NCI-H2107 (cell line): ENCODE results near the gene HTR1D.
"Not testable (repeated sequence)": the region's sequence is repeated elsewhere in the genome, so short reads cannot be mapped to it uniquely, and the experiment has no call there.

Experiments used
- DNase-seq: peaks from one replicate; lab custom pipeline; 2025; lab: John Stamatoyannopoulos, UW

The HTR1D gene, protein sequence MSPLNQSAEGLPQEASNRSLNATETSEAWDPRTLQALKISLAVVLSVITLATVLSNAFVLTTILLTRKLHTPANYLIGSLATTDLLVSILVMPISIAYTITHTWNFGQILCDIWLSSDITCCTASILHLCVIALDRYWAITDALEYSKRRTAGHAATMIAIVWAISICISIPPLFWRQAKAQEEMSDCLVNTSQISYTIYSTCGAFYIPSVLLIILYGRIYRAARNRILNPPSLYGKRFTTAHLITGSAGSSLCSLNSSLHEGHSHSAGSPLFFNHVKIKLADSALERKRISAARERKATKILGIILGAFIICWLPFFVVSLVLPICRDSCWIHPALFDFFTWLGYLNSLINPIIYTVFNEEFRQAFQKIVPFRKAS

DNA sequence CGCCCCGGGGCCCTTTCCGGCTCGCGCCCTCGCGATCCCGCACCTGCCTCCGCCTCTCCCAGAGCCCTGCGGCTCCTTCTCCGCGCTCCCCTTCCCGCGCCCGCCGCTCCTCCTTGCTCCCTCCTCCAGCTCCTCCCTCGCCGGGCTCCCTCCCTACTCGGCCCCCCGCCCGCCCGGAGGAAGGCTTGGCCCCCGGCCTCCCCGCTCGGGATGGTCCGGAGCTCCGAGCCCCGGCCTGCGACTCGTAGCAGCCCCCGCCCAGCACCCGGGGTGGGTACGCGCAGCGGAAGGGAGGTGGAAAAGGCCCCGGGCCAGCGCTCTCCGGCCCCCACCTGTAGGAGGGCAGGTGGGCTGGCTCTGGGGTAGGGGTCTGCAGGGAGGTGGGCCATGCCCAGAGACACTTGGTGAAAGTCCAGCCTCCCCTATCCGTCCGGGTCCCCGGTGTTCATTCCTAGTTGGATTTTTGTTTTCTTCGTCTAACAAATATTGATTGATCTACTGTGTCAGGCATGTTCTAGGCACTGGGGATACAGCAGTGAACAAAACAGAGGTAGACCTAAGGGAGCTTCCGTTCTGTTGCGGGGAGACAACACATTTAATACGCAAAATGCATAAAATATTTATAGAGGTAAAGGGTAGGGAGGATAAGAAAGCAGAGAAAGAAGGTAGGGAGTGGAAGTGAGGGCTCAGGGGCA, at the start of gene HTR1D:
HTR1D (minus strand) TSS at position 82 of the 695 bp plus-strand sequence. CDS start 23,283 bp downstream, outside the sequence.
- DNase-seq: no peak

DNA sequence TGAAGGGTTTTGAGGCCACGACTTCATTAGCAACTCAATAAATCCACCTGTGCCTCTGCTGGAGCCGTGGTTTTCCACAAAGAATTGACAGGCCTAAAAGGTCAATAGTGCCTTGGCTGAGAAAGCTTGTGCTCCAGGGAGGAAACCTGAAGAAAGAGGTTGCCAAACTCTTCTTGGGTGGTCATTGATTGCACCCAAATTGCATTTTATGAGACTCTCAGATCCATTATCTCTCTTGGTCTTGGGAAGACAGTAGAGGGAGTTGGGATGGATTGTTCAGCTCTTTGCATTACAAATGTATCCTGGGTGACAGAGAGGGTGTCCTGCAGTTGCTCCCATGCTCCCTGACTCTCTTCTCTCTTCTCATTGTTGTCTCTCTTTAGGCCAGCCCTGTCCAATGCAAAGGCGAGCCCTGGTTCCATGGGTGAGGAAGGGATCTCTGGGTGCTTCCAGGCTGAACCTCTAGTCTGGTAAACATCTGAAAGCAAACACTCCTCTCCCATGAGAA, 46.1 kb upstream of the HTR1D start:
- no peak for DNase-seq

DNA sequence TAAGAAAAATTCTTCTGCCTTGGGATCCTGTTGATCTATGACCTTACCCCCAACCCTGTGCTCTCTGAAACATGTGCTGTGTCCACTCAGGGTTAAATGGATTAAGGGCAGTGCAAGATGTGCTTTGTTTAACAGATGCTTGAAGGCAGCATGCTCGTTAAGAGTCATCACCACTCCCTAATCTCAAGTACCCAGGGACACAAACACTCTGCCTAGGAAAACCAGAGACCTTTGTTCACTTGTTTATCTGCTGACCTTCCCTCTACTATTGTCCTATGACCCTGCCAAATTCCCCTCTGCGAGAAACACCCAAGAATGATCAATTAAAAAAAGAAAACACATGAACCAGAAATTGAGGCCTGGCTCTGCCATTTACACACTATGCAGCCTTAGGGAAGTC, 40.8 kb upstream of the HTR1D start:
- not testable (repeated sequence) for DNase-seq

DNA sequence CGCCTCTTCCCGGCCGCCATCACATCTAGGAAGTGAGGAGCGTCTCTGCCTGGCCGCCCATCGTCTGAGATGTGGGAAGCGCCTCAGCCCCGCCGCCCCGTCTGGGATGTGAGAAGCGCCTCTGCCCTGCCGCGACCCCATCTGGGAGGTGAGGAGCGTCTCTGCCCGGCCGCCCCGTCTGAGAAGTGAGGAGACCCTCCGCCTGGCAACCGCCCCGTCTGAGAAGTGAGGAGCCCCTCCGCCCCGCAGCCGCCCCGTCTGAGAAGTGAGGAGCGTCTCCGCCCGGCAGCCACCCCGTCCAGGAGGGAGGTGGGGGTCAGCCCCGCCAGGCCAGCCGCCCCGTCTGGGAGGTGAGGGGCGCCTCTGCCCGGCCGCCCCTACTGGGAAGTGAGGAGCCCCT, 40.1 kb upstream of the HTR1D start:
- DNase-seq: not testable (repeated sequence)

- DNase-seq: no peak
Observed at GRCh38 chr1:23254584-23254983, 37.3 kb upstream of the HTR1D start.

DNA sequence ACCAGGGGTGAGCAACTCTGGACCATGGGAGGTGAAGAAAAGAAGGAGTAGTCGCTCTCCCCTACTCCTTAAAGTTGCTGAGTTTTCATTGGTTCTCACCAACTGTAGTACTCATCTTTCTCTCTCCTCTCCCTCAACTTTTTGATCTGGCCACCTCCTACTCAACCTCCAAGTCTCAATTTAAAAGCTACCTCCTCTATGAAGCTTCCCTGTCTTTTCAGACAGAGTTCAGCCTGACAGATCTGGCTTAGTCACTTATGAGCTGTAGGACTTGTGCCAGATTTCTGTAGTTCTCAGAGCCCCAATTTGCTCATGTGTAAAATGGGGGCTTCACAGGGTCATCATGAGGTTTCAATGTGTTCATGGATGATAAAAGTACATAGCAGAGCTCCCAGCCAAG, 34.5 kb upstream of the HTR1D start:
- no peak for DNase-seq

- DNase-seq: no peak
Observed at GRCh38 chr1:23249787-23250454, 32.6 kb upstream of the HTR1D start.

- DNase-seq: no peak
Observed at GRCh38 chr1:23247276-23247675, 30.0 kb upstream of the HTR1D start.

GRCh38 chr1:23246274-23246673, 29.0 kb upstream of the HTR1D start:
- no peak for DNase-seq

DNA sequence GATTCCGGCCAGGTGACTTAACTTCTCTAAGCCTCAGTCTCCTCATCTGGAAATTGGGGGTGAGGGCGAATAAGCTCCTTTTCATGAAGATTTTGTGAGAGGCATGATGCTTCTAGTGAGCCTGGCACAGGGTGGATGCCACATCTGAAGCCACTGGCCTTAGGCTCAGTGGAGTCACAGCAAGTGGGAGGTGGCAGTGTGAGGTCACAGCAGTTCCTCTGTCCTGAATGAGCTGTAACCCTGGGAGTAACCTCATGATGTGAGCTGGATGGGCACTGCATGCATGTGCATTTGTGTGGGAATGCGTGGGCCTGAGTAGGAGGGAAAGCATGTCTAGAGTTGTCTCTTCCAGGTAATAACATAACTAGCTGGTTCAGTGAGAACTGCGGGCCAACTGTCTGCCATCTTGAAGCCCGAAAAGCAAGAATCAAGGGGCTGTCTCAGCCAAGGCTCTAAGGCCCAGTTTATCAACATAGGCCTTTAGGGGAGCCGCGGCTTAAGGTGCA, 27.0 kb upstream of the HTR1D start:
- DNase-seq: no peak

DNA sequence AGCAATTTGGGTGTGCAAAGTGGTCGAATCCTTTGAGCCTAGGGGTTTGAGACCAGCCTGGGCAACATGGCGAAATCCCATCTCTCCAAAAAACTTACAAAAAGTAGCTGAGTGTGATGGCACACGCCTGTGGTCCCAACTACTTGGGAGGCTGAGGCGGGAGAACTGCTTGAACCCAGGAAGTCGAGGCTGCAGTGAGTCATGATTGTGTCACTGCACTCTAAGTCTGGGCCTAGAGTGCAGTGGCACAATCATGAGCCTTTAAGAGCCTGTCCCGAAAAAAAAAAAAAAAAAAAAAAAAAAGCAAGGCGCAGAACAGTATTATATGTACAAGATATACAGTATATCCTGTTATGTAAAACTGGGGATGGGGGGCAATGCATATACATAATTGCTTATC, 25.1 kb upstream of the HTR1D start:
- no peak for DNase-seq

- no peak for DNase-seq
Observed at GRCh38 chr1:23239638-23240295, 22.5 kb upstream of the HTR1D start.

DNA sequence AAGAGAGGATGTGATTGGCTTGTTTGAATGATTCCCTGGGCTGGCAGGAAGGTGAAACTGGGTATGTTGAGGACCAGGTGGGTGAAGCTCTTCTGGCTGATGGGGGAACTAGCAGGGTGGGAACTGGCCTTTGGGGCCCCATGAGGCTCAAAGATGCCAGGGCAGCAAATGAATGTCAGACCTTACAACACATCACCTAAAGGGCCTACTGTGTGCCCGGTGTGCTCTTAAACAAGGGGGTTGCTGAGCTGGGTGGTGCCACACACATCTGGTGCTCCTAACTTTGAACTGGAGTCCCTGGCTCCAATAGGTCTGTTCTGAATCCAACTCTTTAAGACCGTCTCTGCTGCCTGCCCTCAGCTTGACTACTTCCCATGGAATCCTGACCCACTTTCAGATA, 21.3 kb upstream of the HTR1D start:
- no peak for DNase-seq

DNA sequence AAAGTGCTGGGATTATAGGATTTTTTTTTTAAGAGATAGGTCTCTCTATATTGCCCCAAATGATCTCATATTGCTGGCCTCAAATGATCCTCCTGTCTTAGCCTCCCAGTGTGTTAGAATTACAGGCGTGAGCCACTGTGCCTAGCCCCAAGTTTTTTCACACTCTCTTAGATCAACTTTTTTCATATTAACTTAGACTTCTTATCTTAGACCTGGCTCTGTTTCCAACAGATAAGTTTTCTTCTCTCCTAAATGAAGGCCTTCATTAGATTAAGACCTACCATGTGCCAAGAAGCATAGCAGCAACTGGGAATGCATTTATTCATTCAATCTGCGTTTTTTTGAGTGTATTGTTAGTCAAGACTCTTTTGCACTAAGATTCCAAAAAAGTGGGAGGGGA, 20.2 kb upstream of the HTR1D start:
- DNase-seq: no peak

GRCh38 chr1:23227806-23228205, 10.5 kb upstream of the HTR1D start:
- no peak for DNase-seq

- no peak for DNase-seq
Observed at GRCh38 chr1:23224739-23225648, 7.7 kb upstream of the HTR1D start.

- not testable (repeated sequence) for DNase-seq
Observed at GRCh38 chr1:23223963-23224362, 6.7 kb upstream of the HTR1D start.

DNA sequence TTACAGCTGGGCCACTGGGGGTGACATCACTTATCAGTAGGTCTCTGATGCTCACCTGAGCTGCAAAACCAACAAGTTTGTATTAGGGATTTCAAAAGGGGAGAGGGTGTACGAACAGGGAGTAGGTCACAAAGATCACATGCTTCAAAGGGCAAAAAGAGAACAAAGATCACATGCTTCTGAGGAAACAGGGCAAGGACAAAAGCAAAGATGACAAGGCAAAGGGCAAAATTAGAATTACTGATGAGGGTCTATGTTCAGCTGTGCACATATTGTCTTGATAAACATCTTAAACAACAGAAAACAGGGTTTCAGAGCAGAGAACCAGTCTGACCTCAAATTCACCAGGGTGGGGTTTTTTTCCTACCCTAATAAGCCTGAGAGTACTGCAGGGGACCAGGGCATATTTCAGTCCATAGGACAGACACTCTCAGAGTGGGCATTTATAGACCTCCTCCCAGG, 6.2 kb upstream of the HTR1D start:
- DNase-seq: not testable (repeated sequence)

DNA sequence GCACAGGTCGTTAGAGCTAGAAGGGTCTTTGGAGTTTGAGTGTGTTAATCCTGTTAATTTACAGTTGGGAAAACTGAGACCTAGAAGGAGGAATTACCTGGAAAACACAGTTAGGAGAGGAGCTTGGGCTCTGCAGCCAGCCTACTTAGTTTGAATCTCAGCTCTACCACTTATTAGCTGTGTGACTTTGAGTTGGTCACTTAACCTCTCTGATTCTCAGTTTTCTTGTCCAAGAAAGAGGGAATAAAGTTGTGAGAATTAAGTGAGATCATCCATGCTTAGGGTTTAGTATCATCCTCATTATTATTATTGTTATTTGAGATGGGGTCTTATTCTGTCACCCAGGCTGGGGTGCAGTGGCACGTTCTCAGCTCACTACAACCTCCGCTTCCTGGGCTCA, 5.4 kb upstream of the HTR1D start:
- DNase-seq: no peak

DNA sequence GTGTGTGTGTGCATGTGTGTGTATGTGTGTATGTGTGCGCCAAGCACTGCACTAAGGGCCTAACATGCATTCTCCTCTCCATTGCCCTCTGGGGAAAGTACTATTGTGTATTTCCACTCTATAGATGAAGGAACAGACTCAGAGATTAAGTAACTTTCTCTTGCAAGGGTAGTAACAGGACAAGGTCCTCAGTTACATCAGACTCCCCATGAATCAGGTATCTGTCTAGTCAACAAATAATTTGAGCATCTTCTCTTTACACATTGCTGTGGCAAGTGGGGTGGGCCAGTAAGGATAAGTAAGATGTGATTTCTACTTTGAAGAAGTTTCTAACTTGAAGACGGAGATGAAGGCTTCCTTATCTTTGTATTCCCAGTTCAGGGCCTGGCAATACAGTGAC, 5.0 kb upstream of the HTR1D start:
- no peak for DNase-seq

DNA sequence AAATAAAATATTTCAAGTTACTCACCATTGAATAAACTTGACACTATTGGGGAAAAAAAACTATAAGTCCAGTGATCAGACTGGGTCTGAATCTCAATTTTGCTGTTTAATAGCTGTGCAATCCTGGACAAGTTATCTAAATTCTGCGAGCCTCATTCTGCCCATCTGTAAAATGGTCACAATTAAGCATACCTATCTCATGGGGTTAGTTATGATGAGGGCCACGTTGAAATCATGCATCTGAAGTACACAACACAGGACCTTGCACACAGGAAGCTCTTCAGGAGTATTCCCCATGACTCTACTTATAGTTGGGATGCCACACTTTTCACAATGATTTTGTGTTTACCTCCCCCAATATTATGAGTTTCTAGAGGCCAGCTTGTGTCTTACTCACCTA, 3.8 kb upstream of the HTR1D start:
- DNase-seq: no peak
